Daoy (cell line): Measurements from ENCODE around the gene ALPP. TPM values are rescaled to one million over a fixed set of nuclear protein-coding genes. Genes with fewer than 3 reads are reported as not detected.
"Not testable (repeated sequence)": the region's sequence is repeated elsewhere in the genome, so short reads cannot be mapped to it uniquely, and the experiment has no call there.

ENCODE experiments used
- DNase-seq: peaks from one replicate; pipeline ENCODE4 v3.0.0-alpha.2; 2015; ENCODE audit warnings: low read depth
- total RNA-seq: library from RNA; depleted of rRNA; stranded (reverse); fragments of >200 nt; shearing (Covaris generic); gene quantifications from 2 replicates; pipeline ENCODE4 v1.2.3, GENCODE V29; 2014

The ALPP gene
- total RNA-seq, 1 experiment from 2014 or later: not detected

GRCh38 chr2:232363784-232364615 lies 14.6 kb upstream of the ALPP start:
- DNase-seq: peak; percentile 19

GRCh38 chr2:232364806-232365594 lies 13.6 kb upstream of the ALPP start:
- DNase-seq: not testable (repeated sequence)

GRCh38 chr2:232365621-232366321 lies 12.8 kb upstream of the ALPP start:
- peak; percentile 60 for DNase-seq

DNA sequence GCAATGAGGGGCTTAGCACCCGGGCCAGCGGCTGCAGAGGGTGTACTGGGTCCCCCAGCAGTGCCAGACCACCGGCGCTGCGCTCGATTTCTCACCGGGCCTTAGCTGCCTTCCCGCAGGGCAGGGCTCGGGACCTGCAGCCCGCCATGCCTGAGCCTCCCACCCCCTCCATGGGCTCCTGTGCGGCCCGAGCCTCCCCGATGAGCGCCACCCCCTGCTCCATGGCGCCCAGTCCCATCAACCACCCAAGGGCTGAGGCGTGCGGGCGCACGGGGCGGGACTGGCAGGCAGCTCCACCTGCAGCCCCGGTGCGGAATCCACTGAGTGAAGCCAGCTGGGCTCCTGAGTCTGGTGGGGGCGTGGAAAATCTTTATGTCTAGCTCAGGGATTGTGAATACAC lies 12.1 kb upstream of the ALPP start:
- DNase-seq: not testable (repeated sequence)

DNA sequence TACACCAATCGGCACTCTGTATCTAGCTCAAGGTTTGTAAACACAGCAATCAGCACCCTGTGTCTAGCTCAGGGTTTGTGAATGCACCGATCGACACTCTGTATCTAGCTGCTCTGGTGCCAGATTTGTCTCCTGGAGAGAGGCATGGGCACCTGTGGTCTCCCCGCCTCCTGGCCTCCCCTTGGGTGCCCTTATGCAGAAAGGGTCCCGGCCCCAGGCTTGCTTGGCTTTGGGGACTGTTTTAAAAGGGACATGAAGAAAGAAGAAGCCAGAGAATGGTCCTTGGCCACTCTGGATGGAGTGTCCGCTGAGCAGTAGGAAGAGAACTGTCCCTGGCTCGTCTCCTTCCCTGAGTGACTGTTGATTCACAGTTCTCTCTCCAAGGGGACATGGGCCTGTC lies 11.5 kb upstream of the ALPP start:
- no peak for DNase-seq

GRCh38 chr2:232367591-232368233 lies 10.8 kb upstream of the ALPP start:
- peak; percentile 35 for DNase-seq

DNA sequence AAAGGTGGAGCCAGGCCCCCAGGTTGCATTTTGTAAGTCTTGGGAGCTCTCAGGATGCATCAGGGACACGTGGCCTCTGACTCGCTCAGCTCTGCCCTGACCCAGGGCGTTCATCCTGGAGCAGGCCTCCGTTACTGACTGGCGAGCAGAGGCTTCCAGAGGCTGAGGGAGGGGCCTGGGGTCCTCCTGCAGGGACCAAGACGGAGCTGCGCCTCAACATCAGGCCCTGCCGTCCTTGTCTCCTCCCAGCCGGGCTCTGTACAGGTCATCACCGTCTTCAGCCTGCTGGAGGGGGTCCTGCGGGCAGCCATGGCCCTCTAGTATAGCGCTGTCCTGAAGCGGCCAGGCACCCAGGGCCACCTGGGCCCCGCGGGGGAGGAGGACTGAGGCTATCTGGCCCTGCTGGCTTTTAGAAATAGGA lies 10.2 kb upstream of the ALPP start:
- peak; percentile 47 for DNase-seq

DNA sequence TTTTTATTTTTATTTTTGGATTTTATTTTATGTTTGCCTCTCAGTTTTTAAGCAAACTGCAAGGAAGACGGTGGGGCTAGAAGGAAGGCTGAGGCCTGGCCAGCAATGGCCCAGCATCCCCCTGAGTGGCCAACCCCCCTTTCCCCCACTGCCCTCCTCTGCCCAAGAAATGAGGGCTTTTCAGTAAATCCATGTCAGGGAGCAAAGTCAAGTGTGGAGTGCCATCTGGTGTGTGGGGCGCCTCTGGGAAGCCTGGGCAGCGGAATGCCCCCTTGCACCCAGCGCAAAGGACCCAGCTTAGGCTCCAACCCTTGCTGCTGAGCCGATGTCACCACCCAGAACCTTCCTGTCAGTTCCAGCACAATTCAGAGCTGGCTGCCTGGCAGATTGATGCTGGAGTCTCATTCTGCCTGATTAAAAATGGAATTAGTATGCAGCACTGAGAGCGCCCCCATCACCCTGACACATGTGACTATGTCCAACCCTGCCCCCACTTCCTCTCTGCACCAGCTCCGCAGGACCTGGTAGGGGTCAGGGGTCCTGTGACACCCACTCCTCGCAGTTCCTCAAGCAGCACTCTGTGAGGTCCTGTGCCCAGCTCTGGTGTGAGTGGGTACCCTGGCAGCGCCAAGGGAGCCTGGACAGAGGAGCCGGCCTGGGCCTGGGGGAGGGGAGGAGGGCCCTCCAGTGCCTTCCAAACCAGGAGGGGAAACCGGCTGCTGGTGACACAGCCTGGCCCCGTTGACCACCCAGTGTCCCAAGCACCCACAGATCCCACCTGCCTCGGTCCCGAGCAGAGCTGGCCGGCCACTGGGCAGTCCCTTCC lies 9.2 kb upstream of the ALPP start:
- no peak for DNase-seq

DNA sequence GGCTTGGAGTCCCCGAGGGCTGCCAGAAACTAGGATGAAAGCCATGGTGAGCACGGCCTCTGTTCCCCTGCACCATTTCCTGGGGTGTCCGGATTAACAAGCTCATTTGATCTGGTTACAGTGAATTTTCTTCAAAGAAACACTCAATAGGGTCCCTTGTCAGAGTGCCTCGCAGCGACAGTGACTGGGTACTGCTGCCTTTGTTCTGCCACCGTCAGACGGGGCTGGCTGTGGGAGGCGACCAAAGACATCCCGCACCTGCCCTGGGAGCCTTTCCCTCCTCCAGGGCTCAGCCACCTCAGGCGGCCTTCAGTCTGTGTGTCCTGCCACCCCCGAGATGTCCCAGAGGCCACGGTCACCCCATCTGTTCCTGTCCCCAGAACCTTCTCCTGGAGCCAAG lies 8.5 kb upstream of the ALPP start:
- DNase-seq: not testable (repeated sequence)

GRCh38 chr2:232372231-232373208 lies 6.0 kb upstream of the ALPP start:
- peak; percentile 38 for DNase-seq

- DNase-seq: no peak
Observed at GRCh38 chr2:232374356-232374755, 4.2 kb upstream of the ALPP start.

GRCh38 chr2:232375164-232375563 lies 3.4 kb upstream of the ALPP start:
- no peak for DNase-seq

- no peak for DNase-seq
Observed at GRCh38 chr2:232376260-232376659, 2.3 kb upstream of the ALPP start.

- no peak for DNase-seq
Observed at GRCh38 chr2:232376713-232377112, 1.8 kb upstream of the ALPP start.

DNA sequence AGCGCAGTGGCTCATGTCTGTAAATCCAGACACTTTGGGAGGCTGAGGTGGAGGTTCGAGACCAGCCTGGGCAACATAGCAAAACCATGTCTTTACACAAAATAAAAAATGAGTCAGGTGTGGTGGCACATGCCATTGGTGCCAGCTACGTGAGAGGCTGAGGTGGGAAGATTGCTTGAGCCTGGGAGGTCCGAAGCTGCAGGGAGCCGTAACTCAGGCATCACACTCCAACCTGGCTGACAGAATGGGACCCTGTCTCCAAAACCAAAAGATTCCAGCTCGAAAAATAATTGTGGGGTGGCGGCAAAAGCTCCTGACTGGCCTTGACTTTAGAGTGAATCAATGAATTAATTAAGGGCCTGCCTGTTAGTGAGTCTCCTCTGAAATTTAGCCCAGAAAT lies 1.2 kb upstream of the ALPP start:
- no peak for DNase-seq

DNA sequence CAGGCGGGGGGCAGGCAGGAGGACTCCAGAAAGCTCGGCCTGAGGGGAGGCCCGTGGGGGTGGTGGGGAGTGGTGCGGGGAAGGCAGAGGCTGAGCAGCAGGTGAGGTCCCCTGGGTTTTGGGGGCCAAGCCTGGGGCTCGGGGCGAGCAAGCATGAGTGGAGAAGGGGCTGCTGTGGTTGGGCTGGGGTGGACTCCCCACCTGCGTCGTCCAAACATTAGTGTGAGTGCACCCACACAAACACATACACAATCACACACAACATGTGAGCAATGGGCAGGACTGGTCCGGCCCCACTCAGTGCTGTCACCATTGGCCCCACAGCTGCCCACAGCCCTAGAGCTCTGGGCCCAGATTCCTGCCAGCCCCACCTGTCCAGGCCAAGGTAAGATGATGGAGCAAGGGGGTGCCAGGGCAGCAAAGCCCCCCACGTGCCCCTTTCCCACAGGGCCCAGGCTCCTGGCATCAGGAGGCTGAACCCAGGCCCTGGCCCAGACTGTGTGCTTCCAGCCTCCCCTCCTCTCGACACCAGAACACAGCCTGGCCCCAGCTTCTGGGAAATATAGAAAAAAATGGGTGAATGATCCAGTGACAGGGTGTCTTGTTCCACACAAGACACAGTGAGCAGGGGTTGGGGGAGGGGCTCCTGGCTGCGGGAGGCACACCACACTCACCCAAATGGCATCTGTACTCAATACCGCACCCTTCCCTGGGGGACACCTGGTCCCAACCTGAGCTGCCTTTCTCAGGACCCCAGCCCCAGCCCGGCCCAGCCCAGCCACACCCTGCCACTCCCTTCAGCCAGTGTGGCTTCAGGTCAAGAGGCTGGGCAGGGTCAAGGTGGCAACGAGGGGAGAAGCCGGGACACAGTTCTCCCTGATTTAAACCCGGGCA lies 463 bp upstream of the ALPP start:
- peak; percentile 38 for DNase-seq

- DNase-seq: not testable (repeated sequence)
Observed at GRCh38 chr2:232379610-232380590, 1.3 kb downstream of the ALPP start.
